IPS-18c (cell line): ENCODE data around the gene NUMB.

Experiments
- H3K4me3 ChIP-seq: 2 replicates; pipeline ENCODE4 v1.7.0; 2013; ENCODE audit warnings: low read depth, mild to moderate bottlenecking, low read length, moderate library complexity; ENCODE audit not compliant: insufficient read depth
- H3K9me3 ChIP-seq: one replicate; pipeline ENCODE4 v1.6.1; 2013; ENCODE audit warnings: mild to moderate bottlenecking, low read length, moderate library complexity; ENCODE audit not compliant: control insufficient read depth, insufficient read depth

Gene NUMB

GRCh38 chr14:73250317-73250713 lies 208.0 kb downstream of the NUMB start:
- H3K4me3 ChIP-seq = no peak overlapping the region
- H3K9me3 ChIP-seq = no peaks in the 10 kb centered on the region

GRCh38 chr14:73249564-73250316 lies 208.6 kb downstream of the NUMB start:
- H3K4me3 ChIP-seq = no peak overlapping the region
- H3K9me3 ChIP-seq = no peaks in the 10 kb centered on the region

GRCh38 chr14:73249108-73249507 lies 209.2 kb downstream of the NUMB start:
- Histone ChIP-seq H3K4me3 (no peak overlapping the region), H3K9me3 (no peaks in the 10 kb centered on the region)

GRCh38 chr14:73248108-73248868 lies 210.1 kb downstream of the NUMB start:
- H3K9me3 ChIP-seq = no peaks in the 10 kb centered on the region
- no peak overlapping the region for H3K4me3 ChIP-seq

- no peaks in the 10 kb centered on the region for H3K9me3 ChIP-seq
- H3K4me3 ChIP-seq = no peak overlapping the region
Observed at GRCh38 chr14:73246387-73247150, 211.8 kb downstream of the NUMB start.

GRCh38 chr14:73245480-73246325 lies 212.6 kb downstream of the NUMB start:
- H3K4me3 ChIP-seq = peak overlapping the region; percentile 20; the same call in 1 of the 2 replicates

GRCh38 chr14:73244541-73245290 lies 213.6 kb downstream of the NUMB start:
- Histone ChIP-seq H3K4me3 (no peak overlapping the region), H3K9me3 (no peaks in the 10 kb centered on the region)

More at GRCh38 chr14:73245480-73246325, 212.6 kb downstream of the NUMB start:
- no peaks in the 10 kb centered on the region for H3K9me3 ChIP-seq

- Histone ChIP-seq H3K9me3 (no peaks in the 10 kb centered on the region), H3K4me3 (no peak overlapping the region)
Observed at GRCh38 chr14:73243748-73244147, 214.6 kb downstream of the NUMB start.

- Histone ChIP-seq H3K4me3 (no peak overlapping the region), H3K9me3 (no peaks in the 10 kb centered on the region)
Observed at GRCh38 chr14:73243341-73243740, 215.0 kb downstream of the NUMB start.

- no peak overlapping the region for H3K4me3 ChIP-seq
Observed at GRCh38 chr14:73242357-73242901, 215.9 kb downstream of the NUMB start.

GRCh38 chr14:73241481-73242165 lies 216.7 kb downstream of the NUMB start:
- Histone ChIP-seq H3K4me3 (no peak overlapping the region), H3K9me3 (no peaks in the 10 kb centered on the region)

More at GRCh38 chr14:73242357-73242901, 215.9 kb downstream of the NUMB start:
- no peaks in the 10 kb centered on the region for H3K9me3 ChIP-seq

GRCh38 chr14:73240816-73241480 lies 217.4 kb downstream of the NUMB start:
- H3K9me3 ChIP-seq = no peaks in the 10 kb centered on the region
- no peak overlapping the region for H3K4me3 ChIP-seq

GRCh38 chr14:73239393-73240241 lies 218.7 kb downstream of the NUMB start:
- peak overlapping the region; percentile 41 for H3K4me3 ChIP-seq
- H3K9me3 ChIP-seq = no peaks in the 10 kb centered on the region

GRCh38 chr14:73238941-73239340 lies 219.4 kb downstream of the NUMB start:
- Histone ChIP-seq H3K4me3 (no peak overlapping the region), H3K9me3 (no peaks in the 10 kb centered on the region)
